GM12878 (cell line): ENCODE results near the gene MAP7. TPM values are rescaled to one million over a fixed set of nuclear protein-coding genes. Genes with fewer than 3 reads are reported as not detected.

Experiments
- ATAC-seq: fragments of 200-7000 bp; cut with Tn5 transposase; 3 replicates; pipeline ENCODE4 v1.9.1; 2020; ENCODE audit warnings: mild to moderate bottlenecking, moderate library complexity
- BruUV-seq: library from RNA; stranded (reverse); fragments of 400-500 nt; replicated peaks from 2 replicates; lab custom pipeline; 2021; lab: Mats Ljungman, UMichigan
- CTCF ChIA-PET: fragments of 300-600 bp; sonication (Branson Sonifier 250); formaldehyde crosslinking; extraction: SDS; loops from one replicate; lab custom pipeline; 2021; ENCODE audit warnings: inconsistent platforms; lab: Yijun Ruan, JAX
- POLR2A ChIA-PET: fragments of 350-600 bp; formaldehyde crosslinking; extraction: SDS; loops from one replicate; lab custom pipeline; 2021; ENCODE audit warnings: inconsistent platforms; lab: Charles Lee
- RAD21 ChIA-PET: fragments of 300-600 bp; sonication (Branson Sonifier 250); formaldehyde crosslinking; loops from one replicate; lab custom pipeline; 2023; ENCODE audit warnings: antibody characterized with exemption; ENCODE audit not compliant: unreplicated experiment; lab: Charles Lee
- SMC1A ChIA-PET: fragments of 300-600 bp; sonication (Branson Sonifier 250); formaldehyde crosslinking; loops from one replicate; lab custom pipeline; 2023; ENCODE audit not compliant: unreplicated experiment, uncharacterized antibody; lab: Charles Lee
- DNase-seq: peaks from one replicate; pipeline ENCODE4 v3.0.0-alpha.2; 2011; ENCODE audit warnings: low read depth, low spot score
- FAIRE-seq: peaks from 3 replicates; lab custom pipeline; 2011; peaks lifted over from hg19 to GRCh38; lab: Jason Lieb, UNC
- H2AFZ ChIP-seq: 2 replicates; pipeline ENCODE4 v1.6.0; 2011; ENCODE audit warnings: low read depth, low read length, control low read depth; ENCODE audit not compliant: control insufficient read depth
- H3K27ac ChIP-seq: 2 replicates; pipeline ENCODE4 v1.5.1; 2011; ENCODE audit warnings: control low read depth; ENCODE audit not compliant: control insufficient read depth, insufficient read depth
- H3K27me3 ChIP-seq, 2 experiments: replicated peaks in 1 of 2; 2 replicates each; pipeline versions ENCODE4 v1.6.0 to v1.6.1; 2011; ENCODE audit warnings: low read length in 1 of 2; ENCODE audit not compliant: control insufficient read depth in 2 of 2, insufficient read depth in 2 of 2
- H3K36me3 ChIP-seq, 2 experiments: 2 replicates each; pipeline ENCODE4 v1.5.1; 2011; ENCODE audit warnings: low read length in 1 of 2; ENCODE audit not compliant: control insufficient read depth in 2 of 2, insufficient read depth in 2 of 2
- H3K4me1 ChIP-seq: 2 replicates; pipeline ENCODE4 v1.6.1; 2011; ENCODE audit warnings: mild to moderate bottlenecking, low read length, moderate library complexity, mixed read lengths; ENCODE audit not compliant: control insufficient read depth, insufficient read depth
- H3K4me2 ChIP-seq: 2 replicates; pipeline ENCODE4 v1.6.0; 2011; ENCODE audit warnings: control low read depth; ENCODE audit not compliant: control insufficient read depth, insufficient read depth
- H3K4me3 ChIP-seq: fragments of 200-600 bp; sonication (generic); 2 replicates; pipeline ENCODE4 v1.5.1; 2016
- H3K79me2 ChIP-seq: 2 replicates; pipeline ENCODE4 v1.6.0; 2011; ENCODE audit warnings: low read length; ENCODE audit not compliant: control insufficient read depth, insufficient read depth
- H3K9ac ChIP-seq: 2 replicates; pipeline ENCODE4 v1.8.0; 2011; ENCODE audit warnings: low read length, control low read depth, mixed read lengths; ENCODE audit not compliant: control insufficient read depth, insufficient read depth
- H3K9me3 ChIP-seq: replicated peaks from 3 replicates; pipeline ENCODE4 v1.5.1; 2011; ENCODE audit warnings: mild to moderate bottlenecking, low read length; ENCODE audit not compliant: control insufficient read depth, insufficient read depth
- H4K20me1 ChIP-seq: 2 replicates; pipeline ENCODE4 v1.6.0; 2011; ENCODE audit not compliant: control insufficient read depth, insufficient read depth
- BCL3 ChIP-seq: IDR thresholded peaks from 2 replicates; pipeline ENCODE4 v1.6.1; 2011; ENCODE audit warnings: borderline replicate concordance, low read depth, mild to moderate bottlenecking, moderate library complexity, low read length; ENCODE audit not compliant: insufficient read depth, poor library complexity, severe bottlenecking
- BHLHE40 ChIP-seq, 2 experiments: fragments of 450-650 bp in 1 of 2; IDR thresholded peaks; 2 replicates each; pipeline ENCODE4 v1.6.1; 2011 to 2017; ENCODE audit warnings: low read depth in 2 of 2, borderline replicate concordance in 1 of 2, improper control_type of control experiment in 1 of 2, low read length in 1 of 2, mild to moderate bottlenecking in 1 of 2
- CHD1 ChIP-seq: IDR thresholded peaks from 2 replicates; pipeline ENCODE4 v1.6.1; 2012; ENCODE audit warnings: low read depth, low read length, improper control_type of control experiment
- HCFC1 ChIP-seq: fragments of 150-350 bp; IDR thresholded peaks from 2 replicates; pipeline ENCODE4 v1.6.1; 2014; ENCODE audit warnings: low read length
- HDAC2 ChIP-seq: fragments of 200-600 bp; sonication (generic); IDR thresholded peaks from 2 replicates; pipeline ENCODE4 v1.6.1; 2017
- MAX ChIP-seq: IDR thresholded peaks from 2 replicates; pipeline ENCODE4 v1.6.1; 2012; ENCODE audit warnings: low read depth, low read length, improper control_type of control experiment
- RELB ChIP-seq: fragments of 450-650 bp; IDR thresholded peaks from 2 replicates; pipeline ENCODE4 v1.6.1; 2017; ENCODE audit warnings: low read depth, mild to moderate bottlenecking, moderate library complexity
- USF2 ChIP-seq: IDR thresholded peaks from 2 replicates; pipeline ENCODE4 v1.6.1; 2011; ENCODE audit warnings: low read depth, low read length, improper control_type of control experiment, borderline replicate concordance
- ZBTB40 ChIP-seq: fragments of 450-650 bp; IDR thresholded peaks from 2 replicates; pipeline ENCODE4 v1.6.1; 2016; ENCODE audit warnings: mild to moderate bottlenecking, moderate library complexity, borderline replicate concordance
- ZNF274 ChIP-seq: IDR thresholded peaks from one replicate; pipeline ENCODE4 v1.8.0; 2011; ENCODE audit not compliant: insufficient read length, insufficient read depth
- WGBS: methylation state at CpG from one replicate; pipeline ENCODE4 v1.1.6; 2016; ENCODE audit warnings: low lambda C conversion rate; ENCODE audit not compliant: insufficient replicate concordance, insufficient coverage; ENCODE audit errors: missing lambda C conversion rate; 5-methylcytosine and 5-hydroxymethylcytosine counted together
- in situ Hi-C: fragments of 300-500 bp; cut with MboI; formaldehyde crosslinking; loops from 9 replicates; pipeline ENCODE4 v1.14.3; 2018; ENCODE audit warnings: mixed read lengths
- intact Hi-C: fragments of 100-400 bp; cut with micrococcal nuclease; formaldehyde crosslinking; loops from one replicate; pipeline ENCODE4 v1.14.2; 2022; ENCODE audit not compliant: unreplicated experiment
- polyA plus RNA-seq, 11 experiments: library from polyadenylated mRNA; depleted of rRNA in 4 of 11; unstranded in 6 of 11; stranded (reverse) in 5 of 11; fragments of >200 nt; fragmentation: Nextera tagmentation in 4 of 11; fragmentation: Illumina TruSeq in 1 of 11; extraction: Ambion mirVana in 4 of 11; extraction: Trizol in 1 of 11; gene quantifications; 1 replicate in 1 of 11; 2 replicates in 10 of 11; pipeline versions ENCODE4 v1.2.1 to v1.2.3, GENCODE V29; 2011 to 2016; ENCODE audit warnings: inconsistent platforms in 2 of 11, missing spikeins in 2 of 11, low read depth in 1 of 11
- total RNA-seq, 4 experiments: library from RNA; depleted of rRNA in 3 of 4; stranded (reverse); fragments of >200 nt in 3 of 4; fragmentation: Illumina TruSeq in 1 of 4; extraction: Trizol in 1 of 4; gene quantifications; 2 replicates each; pipeline versions ENCODE4 v1.2.1 to v1.2.3, GENCODE V29; 2013 to 2021

MAP7 gene
- total and polyA plus RNA-seq, 10 of the 15 experiments (the other 5 are each of a cell fraction or from before 2014, with no cell fraction given), result 0.04 to 0.17 (median 0.08) TPM; not detected in 2

- Histone ChIP-seq H4K20me1 (no peaks in the 10 kb centered on the region), H3K4me3 (no peak overlapping the region), H3K27ac (no peak overlapping the region), H3K9me3 (no peaks in the 10 kb centered on the region), H3K9ac (no peak overlapping the region), H3K27me3 (no peaks in the 10 kb centered on the region), H2AFZ (no peak overlapping the region), H3K4me1 (no peaks in the 10 kb centered on the region), H3K79me2 (no peaks in the 10 kb centered on the region), H3K4me2 (no peak overlapping the region), H3K36me3 (no peaks in the 10 kb centered on the region)
- no TSS peak for BruUV-seq
- ChIA-PET SMC1A (interaction anchor here (1.4 kb wide), 1 partner anchor 11 kb away, joined by 3 read pairs; no protein-coding TSS in a partner anchor), POLR2A (no interaction called here), CTCF (no interaction called here), RAD21 (no interaction called here)
- ATAC-seq (no peak), DNase-seq (no peak), FAIRE-seq (no peak)
- intact Hi-C loops, result loop anchor here (10.0 kb wide), 2 partner anchors 278 to 858 kb away; no protein-coding TSS in a partner anchor
- WGBS, result 91% methylated on average over 3 of the region's 3 CpGs
- in situ Hi-C loops, result no loop called here
- TF ChIP-seq RELB, result no peak
- no peak for TF ChIP-seq ZNF274
- TF ChIP-seq BHLHE40 (IDR thresholded peaks at IDR 0.05; ENCODE audit: borderline replicate concordance in 1 of 2, low read depth in 2 of 2, low read length in 1 of 2), result no peak
- TF ChIP-seq BCL3, result no peak
- no peak for TF ChIP-seq CHD1
- TF ChIP-seq USF2, result no peak
- no peak for TF ChIP-seq HDAC2
- no peak for TF ChIP-seq ZBTB40
- TF ChIP-seq MAX, result no peak
- no peak for TF ChIP-seq HCFC1
These were observed 237.2 kb downstream of the MAP7 start for GRCh38 chr6:136312975-136313374.
